HUES48 (cell line): Measurements from ENCODE around the gene PMFBP1.
A peak's percentile ranks its signal among the peaks of the same experiment; 100 is the strongest.

Experiments
- H3K27ac ChIP-seq: one replicate; pipeline ENCODE4 v1.7.0; 2013; ENCODE audit warnings: low read depth, low read length, inconsistent platforms
- H3K27me3 ChIP-seq: 2 replicates; pipeline ENCODE4 v1.6.1; 2013; ENCODE audit warnings: mild to moderate bottlenecking, low read length; ENCODE audit not compliant: control insufficient read depth, insufficient read depth
- H3K36me3 ChIP-seq: 2 replicates; pipeline ENCODE4 v1.6.1; 2013; ENCODE audit warnings: low read length; ENCODE audit not compliant: control insufficient read depth, insufficient read depth
- H3K4me1 ChIP-seq: 2 replicates; pipeline ENCODE4 v1.6.1; 2013; ENCODE audit warnings: mild to moderate bottlenecking, low read length; ENCODE audit not compliant: control insufficient read depth, insufficient read depth
- H3K4me3 ChIP-seq: 2 replicates; pipeline ENCODE4 v1.5.1; 2013; ENCODE audit warnings: mild to moderate bottlenecking, low read depth, low read length
- H3K9ac ChIP-seq: 2 replicates; pipeline ENCODE4 v1.6.1; 2013; ENCODE audit warnings: mild to moderate bottlenecking, low read depth, low read length, moderate library complexity
- H3K9me3 ChIP-seq: 2 replicates; pipeline ENCODE4 v1.6.1; 2013; ENCODE audit warnings: low read length; ENCODE audit not compliant: control insufficient read depth, insufficient read depth

Gene PMFBP1

GRCh38 chr16:72162105-72162692, 9.8 kb downstream of the PMFBP1 start:
- Histone ChIP-seq H3K4me3 (peak overlapping the region; percentile 2; the same call in 1 of the 2 replicates), H3K9me3 (no peaks in the 10 kb centered on the region), H3K4me1 (peaks cover 23% of the 10 kb centered on the region), H3K27me3 (no peaks in the 10 kb centered on the region), H3K27ac (peak overlapping the region; percentile 43), H3K9ac (no peak overlapping the region), H3K36me3 (no peaks in the 10 kb centered on the region)

GRCh38 chr16:72159801-72160200, 12.2 kb downstream of the PMFBP1 start:
- Histone ChIP-seq H3K9ac (no peak overlapping the region), H3K27ac (no peak overlapping the region), H3K4me1 (peaks cover 23% of the 10 kb centered on the region), H3K9me3 (no peaks in the 10 kb centered on the region), H3K27me3 (no peaks in the 10 kb centered on the region), H3K4me3 (no peak overlapping the region), H3K36me3 (no peaks in the 10 kb centered on the region)

DNA sequence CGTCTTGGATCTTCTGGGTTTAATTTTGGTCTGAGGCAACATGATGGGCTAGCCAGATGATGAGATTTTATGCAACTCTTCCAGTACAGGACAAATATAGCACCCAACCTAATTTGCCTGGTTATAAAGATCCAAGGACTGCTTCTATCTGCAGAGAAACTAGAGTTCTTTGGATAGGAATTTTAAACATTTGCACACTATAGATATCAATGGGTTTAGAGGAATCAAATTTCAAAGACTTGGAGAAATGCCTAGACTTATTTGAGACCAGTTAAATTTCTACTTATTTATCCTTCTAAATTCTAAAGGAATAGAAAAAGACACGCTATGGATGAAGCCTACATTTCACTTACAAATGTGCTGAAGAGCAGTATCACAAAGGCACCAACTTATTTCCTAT, 12.6 kb downstream of the PMFBP1 start:
- no peaks in the 10 kb centered on the region for H3K27me3 ChIP-seq
- no peak overlapping the region for H3K4me3 ChIP-seq
- no peak overlapping the region for H3K27ac ChIP-seq
- H3K36me3 ChIP-seq: no peaks in the 10 kb centered on the region
- no peak overlapping the region for H3K9ac ChIP-seq
- H3K9me3 ChIP-seq: no peaks in the 10 kb centered on the region
- peaks cover 23% of the 10 kb centered on the region for H3K4me1 ChIP-seq

DNA sequence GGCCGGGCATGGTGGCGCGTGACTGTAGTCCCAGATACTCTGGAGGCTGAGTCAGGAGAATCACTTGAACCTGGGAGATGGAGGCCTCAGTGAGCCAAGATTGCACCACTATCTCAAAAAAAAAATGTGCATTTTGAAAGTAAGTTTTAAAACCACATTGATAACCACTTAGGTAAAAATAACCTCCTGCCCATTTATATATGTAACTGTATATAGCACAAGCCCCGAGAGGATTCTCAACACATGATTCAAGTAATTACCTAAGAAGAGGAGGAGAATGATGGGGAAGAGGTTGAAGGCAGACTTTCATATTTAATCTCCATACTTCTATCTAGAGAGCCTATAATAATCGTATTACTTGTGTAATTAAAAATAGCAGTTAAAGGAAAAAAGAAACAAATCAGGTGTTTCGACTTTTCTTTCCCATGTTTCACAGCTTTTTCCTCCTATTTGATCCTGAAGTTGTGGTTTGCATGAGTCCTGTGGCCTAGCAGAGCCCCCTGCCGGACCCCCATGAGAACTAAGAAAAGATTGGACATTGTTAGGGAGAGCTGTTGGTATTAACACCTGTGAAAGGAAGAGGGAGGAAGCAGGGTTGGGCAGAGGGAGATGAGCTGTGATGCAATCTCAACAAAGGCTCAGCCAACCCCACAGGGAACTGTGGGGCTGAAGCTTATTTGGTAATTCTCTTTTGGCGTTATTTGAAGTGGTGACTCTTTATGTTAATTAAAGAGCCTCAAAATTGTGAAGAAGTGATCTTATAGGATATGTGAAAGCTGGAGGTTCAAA, 22.1 kb downstream of the PMFBP1 start:
- Histone ChIP-seq H3K4me1 (0 out of 2 replicates have a peak, but pooled peaks cover 3% of the 10 kb centered on the region), H3K9ac (no peak overlapping the region), H3K9me3 (no peaks in the 10 kb centered on the region), H3K36me3 (no peaks in the 10 kb centered on the region), H3K27ac (no peak overlapping the region), H3K27me3 (no peaks in the 10 kb centered on the region), H3K4me3 (no peak overlapping the region)

DNA sequence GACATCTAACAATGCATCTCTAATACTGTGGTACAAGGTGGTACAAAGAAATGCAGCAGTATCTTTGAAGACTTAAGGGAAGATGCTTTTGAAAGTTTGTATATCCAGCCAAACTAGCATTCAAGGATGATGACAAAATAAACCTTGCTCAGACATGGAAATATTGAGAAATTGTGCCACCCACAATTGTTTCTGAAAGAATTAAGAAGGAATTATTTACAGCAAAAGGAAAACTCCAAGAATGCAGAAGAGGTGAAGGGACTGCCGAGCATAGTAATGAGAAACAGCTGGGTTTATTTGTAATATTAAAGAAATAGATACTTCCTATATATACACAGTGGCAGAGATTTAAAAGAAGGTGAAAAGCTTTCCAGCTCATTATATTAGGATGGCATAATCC, 29.5 kb downstream of the PMFBP1 start:
- Histone ChIP-seq H3K27ac (no peak overlapping the region), H3K36me3 (no peaks in the 10 kb centered on the region), H3K9me3 (no peaks in the 10 kb centered on the region), H3K4me1 (no peaks in the 10 kb centered on the region), H3K27me3 (no peaks in the 10 kb centered on the region), H3K9ac (no peak overlapping the region), H3K4me3 (no peak overlapping the region)

DNA sequence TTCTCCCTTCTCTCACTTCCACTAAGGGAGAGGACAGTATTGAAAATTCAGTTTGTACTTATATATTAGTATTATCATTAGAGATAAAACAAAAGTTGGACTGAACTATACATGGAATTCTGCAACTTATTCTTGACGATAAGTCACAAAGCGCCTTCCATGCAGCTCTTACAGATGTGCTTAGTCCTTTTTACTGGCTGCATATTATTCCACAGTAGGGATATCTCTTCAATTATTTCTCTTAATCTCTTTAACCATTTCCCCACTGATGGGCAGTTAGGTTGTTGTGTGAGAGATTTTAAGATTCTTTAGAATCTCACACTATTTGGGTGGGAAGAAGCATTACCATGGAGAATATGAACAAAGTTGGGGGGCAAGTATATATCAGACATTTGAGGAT, 32.0 kb downstream of the PMFBP1 start:
- Histone ChIP-seq H3K36me3 (no peaks in the 10 kb centered on the region), H3K27ac (no peak overlapping the region), H3K9me3 (no peaks in the 10 kb centered on the region), H3K9ac (no peak overlapping the region), H3K4me3 (no peak overlapping the region), H3K4me1 (no peaks in the 10 kb centered on the region), H3K27me3 (no peaks in the 10 kb centered on the region)

DNA sequence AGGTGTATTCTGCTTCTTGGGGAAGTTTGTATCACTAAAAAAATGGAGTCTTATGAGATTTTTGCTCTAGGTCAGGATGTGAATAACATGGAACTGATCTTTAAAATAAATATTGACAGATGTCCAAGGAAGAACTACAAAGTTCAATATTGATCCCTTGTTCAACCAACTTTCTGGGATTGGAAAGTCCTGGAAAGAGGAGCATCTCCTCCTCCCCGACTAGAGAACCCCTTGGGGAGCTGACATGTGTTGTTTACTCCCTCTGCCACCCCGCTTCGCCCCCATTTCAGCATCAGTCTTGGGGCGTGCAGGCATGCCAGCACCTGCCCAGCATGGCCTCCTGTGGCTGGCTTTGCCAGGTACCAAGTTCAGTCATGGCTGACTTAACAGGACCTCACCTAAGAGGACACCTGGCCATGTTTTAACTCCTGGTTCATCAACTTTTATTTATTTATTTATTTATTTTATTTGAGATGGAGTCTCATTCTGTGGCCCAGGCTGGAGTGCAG, 33.8 kb downstream of the PMFBP1 start:
- Histone ChIP-seq H3K4me3 (no peak overlapping the region), H3K27ac (no peak overlapping the region), H3K9me3 (no peaks in the 10 kb centered on the region), H3K36me3 (no peaks in the 10 kb centered on the region), H3K9ac (no peak overlapping the region), H3K4me1 (no peaks in the 10 kb centered on the region), H3K27me3 (no peaks in the 10 kb centered on the region)

GRCh38 chr16:72137380-72138063, 34.4 kb downstream of the PMFBP1 start:
- no peak overlapping the region for H3K27ac ChIP-seq
- no peaks in the 10 kb centered on the region for H3K36me3 ChIP-seq
- no peaks in the 10 kb centered on the region for H3K9me3 ChIP-seq
- no peaks in the 10 kb centered on the region for H3K27me3 ChIP-seq
- no peaks in the 10 kb centered on the region for H3K4me1 ChIP-seq
- H3K9ac ChIP-seq: no peak overlapping the region
- H3K4me3 ChIP-seq: no peak overlapping the region

GRCh38 chr16:72134507-72134906, 37.4 kb downstream of the PMFBP1 start:
- no peak overlapping the region for H3K4me3 ChIP-seq
- no peaks in the 10 kb centered on the region for H3K27me3 ChIP-seq
- no peaks in the 10 kb centered on the region for H3K36me3 ChIP-seq
- no peak overlapping the region for H3K9ac ChIP-seq
- peaks cover 6% of the 10 kb centered on the region; the same call in 1 of the 2 replicates for H3K4me1 ChIP-seq
- no peaks in the 10 kb centered on the region for H3K9me3 ChIP-seq
- H3K27ac ChIP-seq: no peak overlapping the region

DNA sequence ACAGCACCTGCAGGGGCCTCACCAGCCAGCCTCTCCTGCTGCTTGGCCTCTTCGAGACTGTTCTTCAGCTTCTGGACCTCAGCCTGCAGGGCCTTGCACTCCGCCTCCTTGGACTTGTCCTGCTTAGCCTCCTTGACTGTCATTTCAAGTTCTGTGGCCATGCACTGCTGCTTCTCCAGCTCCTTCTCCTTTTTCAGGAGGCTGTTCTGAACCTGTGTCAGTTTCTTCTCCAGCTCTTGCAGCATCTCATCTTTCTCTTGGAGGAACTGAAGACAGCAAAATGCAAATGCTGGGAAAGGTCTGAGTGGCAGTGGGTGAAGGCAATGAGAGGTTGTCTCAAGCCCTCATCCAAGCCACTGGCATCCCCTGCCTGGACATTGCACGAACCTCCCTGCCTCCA, 39.2 kb downstream of the PMFBP1 start:
- peaks cover 10% of the 10 kb centered on the region; the same call in 1 of the 2 replicates for H3K4me1 ChIP-seq
- H3K27ac ChIP-seq: no peak overlapping the region
- no peaks in the 10 kb centered on the region for H3K36me3 ChIP-seq
- H3K27me3 ChIP-seq: no peaks in the 10 kb centered on the region
- H3K9ac ChIP-seq: no peak overlapping the region
- H3K9me3 ChIP-seq: no peaks in the 10 kb centered on the region
- H3K4me3 ChIP-seq: no peak overlapping the region

DNA sequence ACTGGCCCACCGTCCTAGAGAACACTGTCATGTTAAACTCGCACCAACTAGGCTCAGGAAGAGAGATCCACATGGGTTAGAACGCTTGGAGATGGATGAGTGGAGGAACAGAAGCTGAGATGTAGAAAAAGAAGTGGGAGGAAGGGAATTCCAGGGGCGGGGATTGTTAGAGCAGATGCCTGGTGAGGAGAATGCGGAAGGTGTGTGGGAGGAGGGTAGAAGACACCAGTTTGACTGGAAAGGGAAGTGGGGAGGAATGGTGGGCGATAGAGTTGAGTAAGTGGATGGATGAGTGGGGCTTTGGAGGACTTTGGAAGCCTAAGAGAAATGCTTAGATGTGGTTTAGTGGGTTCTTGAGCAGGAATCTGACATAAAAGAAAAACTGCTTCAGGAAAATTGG, 40.9 kb downstream of the PMFBP1 start:
- no peak overlapping the region for H3K4me3 ChIP-seq
- no peaks in the 10 kb centered on the region for H3K36me3 ChIP-seq
- no peaks in the 10 kb centered on the region for H3K27me3 ChIP-seq
- H3K4me1 ChIP-seq: peaks cover 10% of the 10 kb centered on the region; the same call in 1 of the 2 replicates
- no peak overlapping the region for H3K27ac ChIP-seq
- H3K9ac ChIP-seq: no peak overlapping the region
- H3K9me3 ChIP-seq: no peaks in the 10 kb centered on the region
